VCaP (cell line): ENCODE results near the gene FRY.
A peak's percentile ranks its signal among the peaks of the same experiment; 100 is the strongest.

ENCODE experiments used
- H3K27ac ChIP-seq: fragments of 450-650 bp; 2 replicates; pipeline ENCODE4 v1.5.1; 2017
- TF ChIP-seq, protein P1 (sequence below): fragments of 450-650 bp; conservative IDR thresholded peaks from 2 replicates; pipeline ENCODE4 v1.5.1; 2017; ENCODE audit warnings: mild to moderate bottlenecking, moderate library complexity

The FRY gene

DNA sequence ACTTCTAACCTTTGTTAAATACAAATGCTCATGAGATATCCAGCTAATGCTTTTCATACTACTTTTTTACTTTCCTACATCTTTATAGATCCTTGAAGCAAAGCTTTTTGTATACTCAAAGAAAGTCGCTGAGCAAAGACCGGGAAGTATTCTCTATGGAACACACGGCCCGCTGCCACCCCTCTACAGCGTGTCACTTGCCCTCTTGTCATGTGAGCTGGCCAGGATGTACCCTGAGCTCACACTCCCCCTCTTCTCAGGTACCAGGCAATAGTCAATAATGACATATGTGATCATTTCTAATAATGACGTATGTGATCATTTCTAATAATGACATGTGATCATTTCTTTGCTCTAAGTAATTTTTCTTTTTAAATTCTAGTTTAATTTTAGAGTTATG, 170.7 kb downstream of the FRY start:
- no peak overlapping the region for H3K27ac ChIP-seq
- TF ChIP-seq, protein P1, sequence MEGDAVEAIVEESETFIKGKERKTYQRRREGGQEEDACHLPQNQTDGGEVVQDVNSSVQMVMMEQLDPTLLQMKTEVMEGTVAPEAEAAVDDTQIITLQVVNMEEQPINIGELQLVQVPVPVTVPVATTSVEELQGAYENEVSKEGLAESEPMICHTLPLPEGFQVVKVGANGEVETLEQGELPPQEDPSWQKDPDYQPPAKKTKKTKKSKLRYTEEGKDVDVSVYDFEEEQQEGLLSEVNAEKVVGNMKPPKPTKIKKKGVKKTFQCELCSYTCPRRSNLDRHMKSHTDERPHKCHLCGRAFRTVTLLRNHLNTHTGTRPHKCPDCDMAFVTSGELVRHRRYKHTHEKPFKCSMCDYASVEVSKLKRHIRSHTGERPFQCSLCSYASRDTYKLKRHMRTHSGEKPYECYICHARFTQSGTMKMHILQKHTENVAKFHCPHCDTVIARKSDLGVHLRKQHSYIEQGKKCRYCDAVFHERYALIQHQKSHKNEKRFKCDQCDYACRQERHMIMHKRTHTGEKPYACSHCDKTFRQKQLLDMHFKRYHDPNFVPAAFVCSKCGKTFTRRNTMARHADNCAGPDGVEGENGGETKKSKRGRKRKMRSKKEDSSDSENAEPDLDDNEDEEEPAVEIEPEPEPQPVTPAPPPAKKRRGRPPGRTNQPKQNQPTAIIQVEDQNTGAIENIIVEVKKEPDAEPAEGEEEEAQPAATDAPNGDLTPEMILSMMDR: no peak

DNA sequence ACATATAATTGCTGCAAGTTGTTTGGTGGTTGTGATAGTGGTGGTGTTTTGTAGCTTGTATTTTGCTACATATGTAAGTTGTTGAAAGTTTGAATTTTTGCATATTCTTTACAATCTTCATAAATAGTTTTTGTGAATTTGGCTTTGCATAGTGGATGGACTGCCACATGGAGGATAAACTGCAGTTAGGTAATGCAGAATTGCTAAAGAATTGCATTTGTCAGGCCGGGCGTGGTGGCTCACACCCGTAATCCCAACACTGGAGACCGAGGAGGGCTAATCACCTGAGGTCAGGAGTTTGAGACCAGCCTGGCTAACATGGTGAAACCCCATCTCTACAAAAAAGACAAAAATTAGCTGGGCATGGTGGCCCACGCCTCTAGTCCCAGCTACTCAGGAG, 171.6 kb downstream of the FRY start:
- no peak overlapping the region for H3K27ac ChIP-seq
- TF ChIP-seq, protein P1: no peak

GRCh38 chr13:32203736-32204135, 172.2 kb downstream of the FRY start:
- TF ChIP-seq, protein P1: no peak
- H3K27ac ChIP-seq: no peak overlapping the region

DNA sequence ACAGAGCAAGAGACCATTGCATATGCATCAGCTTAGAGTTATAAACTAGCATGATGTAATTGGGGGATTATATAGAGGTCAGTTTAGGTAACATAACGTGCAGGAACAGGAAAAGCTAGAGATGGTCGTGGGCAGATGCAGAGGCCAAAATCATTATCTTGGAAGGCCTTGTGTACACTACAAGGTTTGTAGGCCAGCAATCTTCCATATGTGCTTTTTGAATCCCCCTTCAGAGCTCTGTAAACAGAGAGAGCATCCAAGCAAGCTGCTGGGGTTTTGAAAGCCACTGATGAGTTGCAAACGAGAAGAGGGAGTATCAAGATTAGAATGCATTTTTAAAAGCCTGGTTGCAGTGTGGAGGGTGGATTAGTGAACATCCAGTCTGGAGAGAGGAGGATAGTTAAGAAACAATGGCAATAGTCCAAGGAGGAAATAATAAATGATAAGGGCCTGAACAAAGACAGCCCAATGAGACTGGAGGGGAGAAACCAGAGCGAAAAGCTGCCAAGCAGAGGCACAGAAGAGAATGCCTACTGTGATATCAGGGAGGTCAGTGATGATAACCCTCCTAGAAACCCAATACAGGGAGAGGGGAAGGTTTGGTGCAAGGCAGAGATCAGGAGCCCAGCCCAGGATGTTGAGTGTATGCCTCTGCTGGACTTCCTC, 174.0 kb downstream of the FRY start:
- TF ChIP-seq, protein P1: no peak
- H3K27ac ChIP-seq: peak overlapping the region; percentile 81

DNA sequence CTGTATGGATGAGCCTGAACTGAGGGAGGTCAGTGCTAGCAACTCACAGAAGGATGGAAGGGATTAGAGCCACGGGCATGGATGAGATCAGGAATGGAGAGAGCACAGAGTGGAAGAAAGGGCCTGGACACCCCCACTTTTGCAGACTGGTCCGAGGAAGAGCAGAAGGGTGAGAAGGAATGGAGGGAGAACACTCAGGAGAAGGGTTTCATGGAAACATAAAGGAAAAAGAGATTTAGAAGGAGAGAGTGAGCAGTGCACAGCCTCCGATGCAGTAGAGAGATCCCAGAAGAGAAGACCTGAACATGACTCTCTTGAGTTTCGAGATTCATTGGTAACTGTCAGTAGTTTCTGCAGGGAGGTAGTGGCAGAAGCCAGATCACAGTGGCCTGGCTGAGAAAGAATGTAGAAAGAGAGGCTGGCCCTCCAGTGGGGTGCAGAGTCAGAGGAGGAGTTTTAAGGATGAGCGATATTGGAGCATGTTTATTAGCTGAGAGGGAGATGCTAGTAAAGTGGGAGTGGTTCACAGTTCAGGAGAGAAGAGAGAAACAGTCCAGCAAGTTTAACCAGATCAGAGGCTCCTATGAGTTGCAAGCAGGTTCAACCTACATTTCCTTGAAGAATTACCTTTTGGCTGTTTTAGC, 174.6 kb downstream of the FRY start:
- TF ChIP-seq, protein P1: no peak
- H3K27ac ChIP-seq: peak overlapping the region; percentile 81

GRCh38 chr13:32208860-32209259, 177.3 kb downstream of the FRY start:
- TF ChIP-seq, protein P1: no peak
- H3K27ac ChIP-seq: no peak overlapping the region

GRCh38 chr13:32209652-32210051, 178.1 kb downstream of the FRY start:
- TF ChIP-seq, protein P1: no peak
- no peak overlapping the region for H3K27ac ChIP-seq
